Small intestine (tissue), 7 donors: ENCODE results near the gene RGL1. TPM values are rescaled to one million over a fixed set of nuclear protein-coding genes. Genes with fewer than 3 reads are reported as not detected.

Experiments used
- DNase-seq, 2 donors: peaks; one replicate each; pipeline versions ENCODE4 v3.0.0 to v3.0.0-alpha.2; 2013
- FAIRE-seq: peaks from 2 replicates; lab custom pipeline; 2012; peaks lifted over from hg19 to GRCh38; lab: Jason Lieb, UNC
- H3K27ac ChIP-seq, 3 donors: one replicate each; pipeline ENCODE4 v1.5.1; 2013; ENCODE audit warnings: low read length in 2 of 3, mild to moderate bottlenecking in 2 of 3, control low read depth in 1 of 3, inconsistent platforms in 1 of 3, low read depth in 1 of 3, moderate library complexity in 1 of 3
- H3K27me3 ChIP-seq, 3 donors: one replicate each; pipeline ENCODE4 v1.6.1; 2013; ENCODE audit warnings: low read length in 3 of 3, inconsistent platforms in 1 of 3; ENCODE audit not compliant: control insufficient read depth in 3 of 3, insufficient read depth in 3 of 3
- H3K36me3 ChIP-seq, 3 donors: one replicate each; pipeline ENCODE4 v1.6.1; 2013; ENCODE audit warnings: low read length in 3 of 3, inconsistent platforms in 1 of 3, low read depth in 1 of 3, mild to moderate bottlenecking in 1 of 3, moderate library complexity in 1 of 3; ENCODE audit not compliant: control insufficient read depth in 3 of 3, insufficient read depth in 2 of 3
- H3K4me1 ChIP-seq, 3 donors: one replicate each; pipeline ENCODE4 v1.6.1; 2013; ENCODE audit warnings: low read length in 2 of 3, inconsistent platforms in 1 of 3, low read depth in 1 of 3, mild to moderate bottlenecking in 1 of 3, moderate library complexity in 1 of 3; ENCODE audit not compliant: control insufficient read depth in 3 of 3, insufficient read depth in 2 of 3
- H3K4me3 ChIP-seq, 3 donors: one replicate each; pipeline ENCODE4 v1.5.1; 2013; ENCODE audit warnings: low read length in 3 of 3, control low read depth in 1 of 3, inconsistent platforms in 1 of 3, low read depth in 1 of 3, mild to moderate bottlenecking in 1 of 3, moderate library complexity in 1 of 3
- H3K9me3 ChIP-seq, 2 donors: one replicate each; pipeline ENCODE4 v1.6.1; 2013; ENCODE audit warnings: low read depth in 1 of 2, low read length in 1 of 2; ENCODE audit not compliant: control insufficient read depth in 2 of 2, insufficient read depth in 1 of 2
- WGBS, 3 donors: extraction: QIAGEN DNeasy Blood & Tissue Kit; methylation state at CpG; one replicate each; pipeline ENCODE4 v1.1.7; 2013; 5-methylcytosine and 5-hydroxymethylcytosine counted together
- polyA plus RNA-seq, 4 donors: library from polyadenylated mRNA; stranded (reverse) in 3 of 4; unstranded in 1 of 4; fragments of 200-250 nt in 3 of 4; fragments of 120-200 nt in 1 of 4; gene quantifications; one replicate each; pipeline versions ENCODE4 v1.2.1 to v1.2.3, GENCODE V29; 2013
- donor health status: healthy with polysubstance abuse.
- donor health status: control.
- donor health status: control.
- donor health status: Bipolar disorder and iron deficiency.
- donor health status: healthy.

RGL1 gene
- polyA plus RNA-seq, 4 donors, result 4.2 to 55.5 (median 8.0) TPM

DNA sequence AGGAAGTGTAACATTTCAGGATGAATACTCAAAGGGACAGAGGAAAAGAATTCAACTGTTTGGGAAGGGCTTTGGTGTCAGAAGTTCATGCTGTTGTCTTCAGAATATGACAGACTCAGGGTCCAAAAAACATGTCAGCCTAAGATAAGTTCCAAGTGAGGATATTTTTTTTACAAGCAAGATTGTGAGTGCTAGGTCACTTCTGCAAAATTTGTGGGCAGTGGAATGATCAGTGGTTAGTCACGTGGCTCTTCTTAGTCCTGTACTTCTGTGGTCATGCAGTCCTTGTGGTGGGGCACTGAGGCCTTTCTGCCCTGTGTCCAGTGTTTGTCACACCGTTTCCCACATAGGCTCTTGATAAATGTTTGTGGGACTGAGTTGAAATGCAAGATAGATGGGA, 5.2 kb downstream of the RGL1 start:
- FAIRE-seq (no peak), DNase-seq (no peak)
- WGBS, 3 donors, result 56 to 89% (median 80%) methylated on average over 2 of the region's 2 CpGs
- peaks cover 0 to 12% (median 0%) of the 10 kb centered on the region in 3 donors for H3K4me1 ChIP-seq
- H3K9me3 ChIP-seq, result no peaks in the 10 kb centered on the region
- H3K27me3 ChIP-seq, result no peaks in the 10 kb centered on the region
- no peak overlapping the region for H3K4me3 ChIP-seq
- H3K36me3 ChIP-seq, result peaks cover 0 to 9% (median 0%) of the 10 kb centered on the region in 3 donors
- no peak overlapping the region for H3K27ac ChIP-seq

DNA sequence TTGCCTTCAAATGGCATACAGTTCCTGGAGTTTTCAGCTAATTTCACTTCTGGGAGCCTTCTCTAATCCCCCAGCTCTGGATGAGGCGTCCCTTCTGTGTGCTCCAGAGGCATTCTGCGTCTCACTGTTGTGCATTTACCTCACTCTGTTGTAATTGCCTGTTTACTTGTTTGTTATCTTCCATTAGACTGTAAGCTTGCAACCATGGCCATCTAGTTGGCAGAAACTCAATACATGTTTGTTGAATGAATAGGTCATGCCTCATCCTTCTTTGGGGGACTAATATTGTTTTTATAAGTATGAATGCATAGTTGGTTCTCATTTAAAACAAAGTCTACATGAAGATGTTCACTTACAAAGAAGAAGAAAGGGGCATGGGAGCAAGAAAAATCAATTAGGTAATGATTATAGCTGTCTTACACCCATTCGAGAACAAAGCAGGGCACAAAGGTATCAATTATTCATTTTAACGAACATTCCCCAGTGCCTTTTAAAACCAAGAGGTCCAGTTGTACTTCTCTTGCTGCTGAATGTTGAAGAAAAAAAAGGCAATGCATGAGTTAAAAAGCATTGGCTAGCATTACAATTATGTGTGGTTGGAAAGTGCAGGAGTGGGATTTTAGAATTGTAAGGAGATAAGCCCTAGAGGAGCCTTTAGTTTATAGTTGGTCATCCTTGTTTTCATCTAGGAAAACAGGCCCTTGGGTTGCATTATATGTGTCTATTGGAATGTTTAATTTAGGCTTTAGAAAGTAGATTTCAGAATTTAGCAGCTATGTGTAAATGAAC, 6.0 kb downstream of the RGL1 start:
- 84 to 95% (median 92%) methylated on average over 4 of the region's 4 CpGs for WGBS, 3 donors
- FAIRE-seq, result no peak
- Histone ChIP-seq H3K4me1 (peaks cover 0 to 19% (median 0%) of the 10 kb centered on the region in 3 donors), H3K36me3 (peaks cover 0 to 9% (median 0%) of the 10 kb centered on the region in 3 donors), H3K4me3 (no peak overlapping the region), H3K27me3 (no peaks in the 10 kb centered on the region), H3K9me3 (no peaks in the 10 kb centered on the region), H3K27ac (no peak overlapping the region)
- no peak for DNase-seq

DNA sequence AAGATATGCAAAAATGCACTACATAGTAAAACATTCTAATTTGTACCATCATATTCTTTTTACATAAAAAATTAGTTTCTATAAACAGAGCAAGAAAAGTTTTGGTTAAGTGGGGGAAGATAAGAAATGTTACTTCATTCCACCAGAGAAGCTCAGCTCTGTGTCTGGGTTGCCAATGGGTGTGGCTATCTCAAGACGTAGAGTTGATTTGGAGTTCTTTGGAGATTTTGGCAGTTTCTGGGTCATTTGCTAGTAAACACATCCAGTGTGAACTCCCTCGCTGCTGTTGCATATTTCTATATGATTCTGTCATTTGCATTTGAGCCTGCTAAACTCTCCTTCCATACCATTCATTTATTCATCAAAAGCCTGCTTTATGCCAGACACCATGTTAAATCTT, 7.2 kb downstream of the RGL1 start:
- no peaks in the 10 kb centered on the region for H3K27me3 ChIP-seq
- H3K9me3 ChIP-seq, result no peaks in the 10 kb centered on the region
- peaks cover 0 to 9% (median 0%) of the 10 kb centered on the region in 3 donors for H3K36me3 ChIP-seq
- no peak for DNase-seq
- H3K27ac ChIP-seq, result peak overlapping the region in 1 of 3 donors; percentile 11
- FAIRE-seq, result no peak
- WGBS, 3 donors, result 68 to 84% (median 83%) methylated on average over 2 of the region's 2 CpGs
- no peak overlapping the region for H3K4me3 ChIP-seq
- H3K4me1 ChIP-seq, result peaks cover 0 to 24% (median 0%) of the 10 kb centered on the region in 3 donors

DNA sequence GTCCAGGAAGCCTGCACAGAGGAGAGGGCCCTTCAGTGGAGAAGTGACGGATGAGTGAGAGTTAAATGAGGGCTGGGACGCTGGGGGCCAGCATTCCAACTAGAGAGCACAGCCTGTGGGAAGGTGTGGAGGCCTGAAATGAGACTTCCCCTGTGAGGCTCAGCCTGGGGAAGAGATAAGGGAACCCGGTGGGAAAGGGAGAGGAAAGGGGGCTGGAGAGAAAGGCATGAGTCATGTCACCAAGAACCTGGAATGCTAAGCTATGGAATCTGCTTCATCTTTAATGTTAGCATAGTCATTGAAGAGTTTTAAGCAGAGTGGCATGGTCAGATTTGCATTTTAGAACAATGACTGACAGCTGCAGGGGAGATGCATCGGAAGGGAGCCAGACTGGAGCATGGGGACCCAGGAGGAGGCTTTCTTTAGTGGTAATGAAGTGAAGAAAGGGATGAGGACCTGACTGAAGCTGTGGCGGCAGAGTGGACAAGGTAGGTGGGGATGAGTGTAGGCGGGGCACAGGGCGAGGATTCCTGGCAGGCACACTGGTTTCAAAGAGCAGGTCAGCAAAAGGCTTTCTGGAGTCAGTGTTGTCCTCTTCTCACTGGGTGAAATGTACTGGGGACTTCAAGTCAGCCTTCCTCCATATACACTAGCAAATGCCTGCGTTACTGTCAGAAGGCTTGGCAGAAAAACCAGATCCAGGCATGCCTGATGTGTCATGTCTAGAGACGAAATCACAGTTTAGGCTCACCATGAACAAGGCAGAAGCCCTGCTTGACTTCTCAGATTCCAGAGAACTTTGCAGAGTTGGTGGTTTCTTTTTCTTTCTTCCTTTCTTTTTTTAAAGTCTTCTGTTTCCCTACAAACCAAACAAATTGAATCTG, 8.0 kb downstream of the RGL1 start:
- peaks cover 0 to 31% (median 0%) of the 10 kb centered on the region in 3 donors for H3K4me1 ChIP-seq
- WGBS, 3 donors, result 55 to 67% (median 63%) methylated on average over 9 of the region's 9 CpGs

GRCh38 chr1:183814121-183814681, 9.3 kb downstream of the RGL1 start:
- DNase-seq (no peak), FAIRE-seq (no peak)
- H3K27me3 ChIP-seq, result no peaks in the 10 kb centered on the region
- no peak overlapping the region for H3K27ac ChIP-seq
- H3K9me3 ChIP-seq, result no peaks in the 10 kb centered on the region
- WGBS, 3 donors, result 94 to 100% (median 95%) methylated on average over 1 of the region's 1 CpG
- H3K4me3 ChIP-seq, result no peak overlapping the region
- peaks cover 0 to 31% (median 0%) of the 10 kb centered on the region in 3 donors for H3K4me1 ChIP-seq
- H3K36me3 ChIP-seq, result peaks cover 0 to 7% (median 0%) of the 10 kb centered on the region in 3 donors

More for the DNA sequence above, 8.0 kb downstream of the RGL1 start:
- H3K36me3 ChIP-seq, result peaks cover 0 to 7% (median 0%) of the 10 kb centered on the region in 3 donors
- DNase-seq, result peak; percentile 31 to 37
- H3K27me3 ChIP-seq, result no peaks in the 10 kb centered on the region
- no peak for FAIRE-seq
- H3K4me3 ChIP-seq, result no peak overlapping the region
- H3K9me3 ChIP-seq, result no peaks in the 10 kb centered on the region
- peak overlapping the region in 1 of 3 donors; percentile 11 for H3K27ac ChIP-seq

DNA sequence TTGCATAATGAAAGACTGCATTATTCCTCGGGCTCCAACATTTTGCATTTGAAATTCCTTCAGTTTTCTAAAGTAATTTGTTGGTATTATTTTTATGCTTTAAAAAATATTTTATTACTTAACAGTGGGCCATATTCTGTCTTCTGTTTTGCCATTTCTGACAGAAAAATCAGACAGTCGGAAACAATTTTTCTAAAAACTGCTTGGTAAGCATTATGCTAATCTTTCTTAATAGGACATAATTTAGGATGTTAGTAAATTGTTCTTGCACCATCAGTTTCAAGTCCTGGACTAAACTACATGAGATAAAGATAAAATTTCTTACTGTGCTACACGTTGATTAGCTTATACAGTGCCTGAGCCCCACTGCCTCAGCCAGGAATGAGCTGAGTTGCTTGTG, 11.2 kb downstream of the RGL1 start:
- Histone ChIP-seq H3K36me3 (peaks cover 0 to 4% (median 0%) of the 10 kb centered on the region in 3 donors), H3K9me3 (no peaks in the 10 kb centered on the region), H3K27me3 (no peaks in the 10 kb centered on the region), H3K4me1 (peaks cover 0 to 31% (median 0%) of the 10 kb centered on the region in 3 donors), H3K4me3 (no peak overlapping the region), H3K27ac (peak overlapping the region in 1 of 3 donors; percentile 31)
- FAIRE-seq (no peak), DNase-seq (no peak)
- 79 to 86% (median 80%) methylated on average over 3 of the region's 3 CpGs for WGBS, 3 donors

GRCh38 chr1:183817576-183818288, 12.8 kb downstream of the RGL1 start:
- Histone ChIP-seq H3K4me1 (peaks cover 0 to 28% (median 0%) of the 10 kb centered on the region in 3 donors), H3K36me3 (peaks cover 0 to 4% (median 0%) of the 10 kb centered on the region in 3 donors), H3K27ac (peak overlapping the region in 2 of 3 donors; percentile 37 to 59), H3K27me3 (no peaks in the 10 kb centered on the region), H3K4me3 (no peak overlapping the region), H3K9me3 (no peaks in the 10 kb centered on the region)
- WGBS, 3 donors, result 40 to 55% (median 52%) methylated on average over 5 of the region's 5 CpGs
- FAIRE-seq, result no peak
- peak in 1 of 2 donors; percentile 32 for DNase-seq
